GM10266 (cell line): ENCODE results near the gene FAM117B.

Source experiments
- DNase-seq: peaks from one replicate; pipeline ENCODE4 v3.0.0; 2012; ENCODE audit errors: extremely low spot score
- TF ChIP-seq, protein P1 (sequence below): IDR thresholded peaks from 2 replicates; pipeline ENCODE4 v1.5.1; 2012; ENCODE audit warnings: mild to moderate bottlenecking, low read depth; ENCODE audit not compliant: control insufficient read depth, insufficient read depth; ENCODE audit errors: missing control alignments

FAM117B gene

GRCh38 chr2:202624133-202624532 is 10.6 kb upstream of the FAM117B start:
- TF ChIP-seq, protein P1, sequence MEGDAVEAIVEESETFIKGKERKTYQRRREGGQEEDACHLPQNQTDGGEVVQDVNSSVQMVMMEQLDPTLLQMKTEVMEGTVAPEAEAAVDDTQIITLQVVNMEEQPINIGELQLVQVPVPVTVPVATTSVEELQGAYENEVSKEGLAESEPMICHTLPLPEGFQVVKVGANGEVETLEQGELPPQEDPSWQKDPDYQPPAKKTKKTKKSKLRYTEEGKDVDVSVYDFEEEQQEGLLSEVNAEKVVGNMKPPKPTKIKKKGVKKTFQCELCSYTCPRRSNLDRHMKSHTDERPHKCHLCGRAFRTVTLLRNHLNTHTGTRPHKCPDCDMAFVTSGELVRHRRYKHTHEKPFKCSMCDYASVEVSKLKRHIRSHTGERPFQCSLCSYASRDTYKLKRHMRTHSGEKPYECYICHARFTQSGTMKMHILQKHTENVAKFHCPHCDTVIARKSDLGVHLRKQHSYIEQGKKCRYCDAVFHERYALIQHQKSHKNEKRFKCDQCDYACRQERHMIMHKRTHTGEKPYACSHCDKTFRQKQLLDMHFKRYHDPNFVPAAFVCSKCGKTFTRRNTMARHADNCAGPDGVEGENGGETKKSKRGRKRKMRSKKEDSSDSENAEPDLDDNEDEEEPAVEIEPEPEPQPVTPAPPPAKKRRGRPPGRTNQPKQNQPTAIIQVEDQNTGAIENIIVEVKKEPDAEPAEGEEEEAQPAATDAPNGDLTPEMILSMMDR = no peak
- no peak for DNase-seq

DNA sequence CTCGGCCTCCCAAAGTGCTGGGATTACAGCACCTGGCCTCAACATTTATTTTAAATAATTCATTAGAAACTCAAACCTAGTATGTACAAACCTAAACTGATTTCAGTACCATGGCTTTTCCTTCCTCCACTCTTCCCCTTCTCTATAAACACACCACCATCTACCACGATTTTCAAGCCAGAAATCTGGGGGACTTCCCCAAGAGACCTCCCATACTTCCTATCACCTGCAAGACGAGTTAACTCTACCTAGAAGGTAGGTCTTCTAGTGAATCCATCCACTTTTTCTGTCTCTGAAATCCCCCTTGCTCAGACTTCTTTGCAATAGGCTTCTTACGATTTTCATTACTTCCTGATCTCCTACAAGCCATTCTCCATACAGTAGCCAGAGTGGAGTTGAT is 7.7 kb upstream of the FAM117B start:
- TF ChIP-seq, protein P1 = no peak

DNA sequence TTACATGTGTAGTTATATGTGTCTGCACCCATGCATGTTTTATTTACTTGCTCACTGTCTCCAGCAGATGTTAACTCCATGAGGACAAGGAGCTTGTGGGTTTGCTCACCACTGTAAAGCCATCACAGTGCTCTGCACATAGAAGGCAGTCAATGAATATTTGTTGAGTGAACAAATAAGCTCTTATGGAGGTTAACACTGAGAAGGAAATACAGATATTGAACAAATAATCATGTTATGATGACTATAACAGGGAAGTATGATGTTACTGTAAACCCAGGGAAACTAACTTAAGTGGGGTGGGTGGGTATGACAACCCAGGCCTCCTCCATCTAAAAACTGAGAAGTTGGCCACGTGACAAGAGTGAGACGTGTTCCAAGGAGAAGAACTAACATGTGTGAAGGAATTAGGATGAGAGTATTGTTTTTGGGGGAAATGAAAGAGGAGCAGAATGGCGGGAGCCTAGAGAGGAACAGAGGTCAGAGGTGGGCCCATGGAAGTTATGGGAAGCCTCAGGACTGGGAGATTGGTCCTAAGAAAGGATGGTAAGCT is 6.0 kb upstream of the FAM117B start:
- TF ChIP-seq, protein P1 = no peak
- DNase-seq = no peak

More for the DNA sequence above, 7.7 kb upstream of the FAM117B start:
- DNase-seq = no peak

GRCh38 chr2:202632682-202633290 is 2.0 kb upstream of the FAM117B start:
- TF ChIP-seq, protein P1 = no peak
- DNase-seq = no peak

- DNase-seq = no peak
- TF ChIP-seq, protein P1 = no peak
These were observed 1.3 kb upstream of the FAM117B start for GRCh38 chr2:202633470-202633869.

DNA sequence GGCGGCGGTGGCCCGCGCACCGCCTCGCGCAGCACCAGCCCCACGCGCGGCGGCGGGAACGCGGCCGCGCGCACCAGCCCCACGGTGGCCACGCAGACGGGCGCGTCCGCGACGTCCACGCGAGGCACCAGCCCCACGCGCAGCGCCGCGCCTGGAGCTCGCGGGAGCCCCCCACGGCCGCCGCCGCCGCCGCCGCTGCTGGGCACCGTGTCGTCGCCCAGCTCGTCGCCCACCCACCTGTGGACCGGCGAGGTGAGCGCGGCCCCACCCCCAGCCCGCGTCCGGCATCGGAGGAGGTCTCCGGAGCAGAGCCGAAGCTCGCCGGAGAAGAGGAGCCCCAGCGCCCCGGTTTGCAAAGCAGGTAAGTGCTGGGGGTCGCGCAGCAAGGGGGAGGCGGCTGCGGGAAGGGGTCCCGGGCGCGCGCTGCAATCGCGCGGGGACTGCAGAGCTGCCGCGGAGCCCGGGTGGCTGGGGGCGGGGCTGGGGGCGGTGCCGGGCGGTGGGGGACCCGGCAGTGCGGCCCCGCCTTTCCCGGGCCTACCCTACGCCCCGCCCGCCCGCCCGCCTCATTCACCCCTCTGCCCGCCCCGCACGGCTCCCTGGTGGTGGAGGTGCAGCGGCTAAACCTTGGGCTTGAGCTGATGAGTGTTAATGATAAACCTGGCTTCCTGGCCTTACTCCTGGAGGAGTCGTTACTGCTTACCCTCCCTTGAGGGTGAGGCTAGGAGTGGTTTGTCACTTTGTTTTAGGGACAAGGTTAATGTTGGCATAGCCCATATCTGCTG is 851 bp downstream of the FAM117B start:
- TF ChIP-seq, protein P1 = no peak
- DNase-seq = peak; percentile 92

- TF ChIP-seq, protein P1 = no peak
- DNase-seq = no peak
These were observed 1.4 kb downstream of the FAM117B start for GRCh38 chr2:202636213-202636513.
